SU-DHL-6 (cell line): ENCODE measurements around the gene CTTN.

ENCODE experiments used
- H2AFZ ChIP-seq: fragments of 200-600 bp; sonication (generic); 2 replicates; pipeline ENCODE4 v1.6.1; 2014; ENCODE audit warnings: low read depth, mild to moderate bottlenecking, moderate library complexity, mixed read lengths, antibody characterized with exemption, low read length; ENCODE audit not compliant: severe bottlenecking
- H3F3A ChIP-seq: fragments of 200-600 bp; shearing (Covaris generic); 2 replicates; pipeline ENCODE4 v1.6.0; 2016; ENCODE audit warnings: antibody characterized with exemption, mild to moderate bottlenecking; ENCODE audit not compliant: insufficient read depth
- H3K27ac ChIP-seq: fragments of 200-600 bp; sonication (generic); 2 replicates; pipeline ENCODE4 v1.5.1; 2016; ENCODE audit warnings: low read depth, mild to moderate bottlenecking, low read length, moderate library complexity, mixed read lengths
- H3K27me3 ChIP-seq: fragments of 200-600 bp; sonication (generic), shearing (Covaris generic); 2 replicates; pipeline ENCODE4 v1.6.0; 2014; ENCODE audit warnings: mild to moderate bottlenecking, low read length
- H3K36me3 ChIP-seq: fragments of 200-600 bp; sonication (generic); 2 replicates; pipeline ENCODE4 v1.6.1; 2014; ENCODE audit warnings: mild to moderate bottlenecking, low read length, mixed read lengths
- H3K4me2 ChIP-seq: fragments of 300-600, 200-600 bp; shearing (Covaris generic), sonication (generic); 2 replicates; pipeline ENCODE4 v1.6.0; 2014; ENCODE audit warnings: low read length, low read depth, mild to moderate bottlenecking; ENCODE audit not compliant: poor library complexity, severe bottlenecking
- H3K4me3 ChIP-seq: fragments of 200-600 bp; sonication (generic); 2 replicates; pipeline ENCODE4 v1.5.1; 2014; ENCODE audit warnings: antibody characterized with exemption, low read length, mild to moderate bottlenecking, mixed read lengths; ENCODE audit not compliant: insufficient read depth, poor library complexity, severe bottlenecking
- H3K79me2 ChIP-seq: fragments of 200-600 bp; sonication (generic); 2 replicates; pipeline ENCODE4 v1.6.1; 2014; ENCODE audit warnings: mild to moderate bottlenecking, low read length, moderate library complexity; ENCODE audit not compliant: insufficient read depth
- H3K9ac ChIP-seq: fragments of 200-600 bp; sonication (generic); 2 replicates; pipeline ENCODE4 v1.7.0; 2014; ENCODE audit warnings: mild to moderate bottlenecking, low read length
- H3K9me2 ChIP-seq: fragments of 200-600 bp; sonication (generic); replicated peaks from 2 replicates; pipeline ENCODE4 v1.6.1; 2014; ENCODE audit warnings: low read length; ENCODE audit not compliant: insufficient read depth
- H3K9me3 ChIP-seq: fragments of 200-600 bp; sonication (generic); 2 replicates; pipeline ENCODE4 v1.6.1; 2014; ENCODE audit warnings: low read length, mixed read lengths; ENCODE audit not compliant: insufficient read depth
- H4K20me1 ChIP-seq: fragments of 200-600 bp; sonication (generic); 2 replicates; pipeline ENCODE4 v1.6.1; 2014; ENCODE audit warnings: low read depth, mild to moderate bottlenecking, antibody characterized with exemption, low read length, moderate library complexity, mixed read lengths
- CTCF ChIP-seq: fragments of 200-600 bp; sonication (generic); IDR thresholded peaks from one replicate; pipeline ENCODE4 v1.5.1; 2017; ENCODE audit warnings: antibody characterized with exemption, mild to moderate bottlenecking, low read length, moderate library complexity; ENCODE audit not compliant: insufficient read depth, poor library complexity, severe bottlenecking
- EZH2phosphoT487 ChIP-seq: fragments of 200-600 bp; sonication (generic), shearing (Covaris generic); conservative IDR thresholded peaks from 2 replicates; pipeline ENCODE4 v1.6.1; 2018; ENCODE audit warnings: mild to moderate bottlenecking, antibody characterized with exemption, low read length, moderate library complexity, mixed read lengths

Gene CTTN

GRCh38 chr11:70445091-70445490 is 46.8 kb downstream of the CTTN start:
- H2AFZ ChIP-seq, result no peak overlapping the region
- H3K4me3 ChIP-seq, result no peak overlapping the region
- no peaks in the 10 kb centered on the region for H3K27me3 ChIP-seq
- H3K79me2 ChIP-seq, result no peaks in the 10 kb centered on the region
- TF ChIP-seq EZH2phosphoT487, result no peak
- TF ChIP-seq CTCF, result no peak
- no peak overlapping the region for H3K9ac ChIP-seq
- peaks cover 15% of the 10 kb centered on the region for H3K9me3 ChIP-seq
- no peak overlapping the region for H3K4me2 ChIP-seq
- no peaks in the 10 kb centered on the region for H3K9me2 ChIP-seq
- H3K36me3 ChIP-seq, result no peaks in the 10 kb centered on the region
- peaks cover 20% of the 10 kb centered on the region for H3F3A ChIP-seq
- no peak overlapping the region for H3K27ac ChIP-seq
- H4K20me1 ChIP-seq, result no peaks in the 10 kb centered on the region

DNA sequence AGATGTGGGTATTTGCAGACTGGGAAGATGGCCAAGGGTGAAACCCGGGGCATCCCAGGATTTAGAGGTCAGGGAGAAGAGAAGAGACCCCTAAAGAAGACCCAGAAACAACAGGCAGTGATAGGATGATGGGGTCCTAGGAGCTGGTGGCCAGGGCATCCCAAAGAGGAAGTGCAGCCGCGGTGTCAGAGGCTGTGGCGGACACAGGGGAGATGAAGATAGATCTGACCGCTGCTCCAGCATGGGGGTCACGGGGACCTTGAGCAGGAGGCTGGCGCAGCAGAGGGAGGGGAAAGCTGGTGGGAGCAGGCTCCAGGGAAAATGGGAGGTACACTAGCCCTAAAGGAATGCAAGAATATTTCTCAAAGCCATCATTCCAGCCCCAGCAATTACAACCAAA is 47.3 kb downstream of the CTTN start:
- Histone ChIP-seq H3K27ac (no peak overlapping the region), H3K9me2 (no peaks in the 10 kb centered on the region), H3K79me2 (no peaks in the 10 kb centered on the region), H3K27me3 (no peaks in the 10 kb centered on the region), H3K4me2 (no peak overlapping the region), H3K9me3 (peaks cover 16% of the 10 kb centered on the region), H4K20me1 (no peaks in the 10 kb centered on the region), H3K36me3 (no peaks in the 10 kb centered on the region), H3K9ac (no peak overlapping the region), H3K4me3 (no peak overlapping the region), H3F3A (peaks cover 15% of the 10 kb centered on the region), H2AFZ (no peak overlapping the region)
- no peak for TF ChIP-seq CTCF

GRCh38 chr11:70448983-70449567 is 50.7 kb downstream of the CTTN start:
- no peak overlapping the region for H2AFZ ChIP-seq
- TF ChIP-seq EZH2phosphoT487, result no peak
- TF ChIP-seq CTCF, result peak; percentile 43
- no peaks in the 10 kb centered on the region for H3K27me3 ChIP-seq
- H3F3A ChIP-seq, result no peaks in the 10 kb centered on the region
- no peak overlapping the region for H3K27ac ChIP-seq
- H3K9ac ChIP-seq, result no peak overlapping the region
- H3K9me3 ChIP-seq, result peaks cover 16% of the 10 kb centered on the region
- no peaks in the 10 kb centered on the region for H3K79me2 ChIP-seq
- H3K4me3 ChIP-seq, result no peak overlapping the region
- H4K20me1 ChIP-seq, result no peaks in the 10 kb centered on the region
- no peaks in the 10 kb centered on the region for H3K9me2 ChIP-seq
- no peak overlapping the region for H3K4me2 ChIP-seq
- no peaks in the 10 kb centered on the region for H3K36me3 ChIP-seq
